Transverse colon (tissue), 4 donors: ENCODE measurements around the gene FOXK2. TPM values are rescaled to one million over a fixed set of nuclear protein-coding genes. Genes with fewer than 3 reads are reported as not detected.

Experiments
- DNase-seq: peaks from one replicate; pipeline ENCODE4 v3.0.0-alpha.2; 2019
- H3K27ac ChIP-seq, 4 donors: fragments of 200-600 bp; sonication (generic); 2 replicates each; pipeline ENCODE4 v1.5.1; 2016 to 2018; ENCODE audit warnings: inconsistent platforms in 4 of 4
- H3K27me3 ChIP-seq: fragments of 200-600 bp; sonication (generic); 2 replicates; pipeline ENCODE4 v1.5.1; 2017; ENCODE audit warnings: inconsistent platforms
- H3K36me3 ChIP-seq, 4 donors: fragments of 200-600 bp; sonication (generic); 2 replicates each; pipeline ENCODE4 v1.5.1; 2017 to 2019; ENCODE audit warnings: inconsistent platforms in 4 of 4
- H3K4me1 ChIP-seq, 4 donors: fragments of 200-600 bp; sonication (generic); 2 replicates each; pipeline ENCODE4 v1.5.1; 2017 to 2020; ENCODE audit warnings: inconsistent platforms in 4 of 4
- H3K4me3 ChIP-seq, 4 donors: fragments of 200-600 bp; sonication (generic); 1 replicate in 1 of 4; 2 replicates in 3 of 4; pipeline versions ENCODE4 v1.5.1 to v1.6.1; 2017 to 2019; ENCODE audit warnings: inconsistent platforms in 4 of 4
- H3K9me3 ChIP-seq, 2 donors: fragments of 200-600 bp; sonication (generic); 2 replicates each; pipeline ENCODE4 v1.5.1; 2017 to 2019; ENCODE audit warnings: inconsistent platforms in 2 of 2
- EP300 ChIP-seq: sonication (generic); formaldehyde crosslinking; IDR thresholded peaks from one replicate; pipeline ENCODE4 v1.6.1; 2017; ENCODE audit warnings: antibody characterized with exemption, low read depth
- POLR2A ChIP-seq: fragments of 450-650 bp; IDR thresholded peaks from one replicate; pipeline ENCODE4 v1.6.1; 2016; ENCODE audit warnings: antibody characterized with exemption, mild to moderate bottlenecking, moderate library complexity
- POLR2AphosphoS5 ChIP-seq, 3 donors: sonication (generic); formaldehyde crosslinking; IDR thresholded peaks; one replicate each; pipeline ENCODE4 v1.6.1; 2016; ENCODE audit warnings: antibody characterized with exemption in 3 of 3
- WGBS, 2 donors: methylation state at CpG; one replicate each; pipeline ENCODE4 v1.1.5; 2018; ENCODE audit warnings: low coverage in 1 of 2; 5-methylcytosine and 5-hydroxymethylcytosine counted together
- in situ Hi-C, 4 donors: fragments of 200-750 bp; cut with MboI; loops; one replicate each; pipeline versions ENCODE4 v1.15.0 to v1.15.1; 2017; ENCODE audit warnings: low sequenced_read_pairs in 3 of 4, low pct_ligation_motif_present in 1 of 4, low pct_unique_long_range_greater_than_20kb in 1 of 4
- intact Hi-C: fragments of 100-400 bp; cut with DNase I; formaldehyde crosslinking; loops from one replicate; pipeline ENCODE4 v1.15.1; 2023; ENCODE audit warnings: low total_unique reads
- total RNA-seq, 4 donors: library from RNA; depleted of rRNA; stranded (reverse); fragments of >200 nt; gene quantifications; one replicate each; pipeline ENCODE4 v1.1.0, GENCODE V29; 2016
- TF ChIP-seq, protein P1 (sequence below), 5 experiments: fragments of 200-600 bp in 3 of 5; fragments of 450-650 bp in 2 of 5; sonication (generic) in 3 of 5; IDR thresholded peaks; 1 replicate in 2 of 5; 2 replicates in 3 of 5; pipeline ENCODE4 v1.5.1; 2016 to 2017; ENCODE audit warnings: antibody characterized with exemption in 5 of 5, inconsistent platforms in 3 of 5, mild to moderate bottlenecking in 2 of 5, moderate library complexity in 1 of 5

The FOXK2 gene
- 100 to 1,000 TPM in 2 of 4 donors, 10 to 100 TPM in 2; 41.2 to 216 (median 106) TPM for total RNA-seq

DNA sequence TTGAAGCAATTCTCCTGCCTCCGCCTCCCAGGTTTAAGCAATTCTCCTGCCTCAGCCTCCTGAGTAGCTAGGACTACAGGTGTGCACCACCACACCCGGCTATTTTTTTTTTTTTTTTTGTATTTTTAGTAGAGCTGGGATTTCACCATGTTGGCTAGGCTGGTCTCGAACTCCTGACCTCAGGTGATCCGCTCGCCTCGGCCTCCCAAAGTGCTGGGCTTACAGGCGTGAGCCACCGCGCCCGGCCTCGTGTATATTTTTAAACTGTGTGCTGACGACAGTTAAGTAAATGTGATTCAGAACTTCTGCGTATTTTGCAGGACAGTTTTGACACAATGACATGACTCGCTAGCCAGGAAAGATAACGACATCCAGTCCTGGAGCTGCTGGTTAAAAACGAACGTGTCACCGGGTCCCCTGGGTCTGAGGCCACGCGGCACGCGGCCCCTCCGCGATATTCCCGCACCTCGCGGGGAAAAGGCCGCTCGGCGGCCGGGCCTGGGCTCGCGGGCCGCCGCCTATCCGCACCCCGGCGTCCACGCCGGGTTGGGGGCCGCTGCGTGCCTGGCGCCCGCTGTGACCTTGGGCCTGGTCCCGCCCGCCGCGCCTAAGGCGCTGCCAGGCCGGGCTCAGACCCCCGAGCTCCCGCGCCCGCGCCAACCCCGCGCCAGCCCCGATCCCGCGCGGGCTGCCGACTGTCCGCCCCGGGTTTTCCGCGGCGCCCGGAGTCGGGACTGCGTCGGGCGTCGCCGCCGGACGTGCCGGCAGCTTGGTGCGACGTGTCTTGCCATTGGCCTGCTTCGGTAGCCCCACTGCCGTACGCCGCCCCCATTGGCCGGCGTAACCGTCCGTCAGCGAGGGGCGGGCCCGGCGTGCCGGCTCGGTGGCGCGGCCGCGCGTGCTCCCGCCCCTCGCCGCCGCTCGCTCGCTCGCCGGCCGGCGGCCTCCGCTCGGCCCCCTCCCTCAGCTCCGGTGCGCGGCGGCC lies at the start of gene FOXK2:
FOXK2 (plus strand) TSS at position 907 of the 985 bp plus-strand sequence. CDS start 157 bp downstream, outside the sequence.
- no peak for TF ChIP-seq EP300
- TF ChIP-seq POLR2AphosphoS5 (IDR thresholded peaks at IDR 0.05), result peak; percentile 40 to 66 (median 46)
- TF ChIP-seq, protein P1, sequence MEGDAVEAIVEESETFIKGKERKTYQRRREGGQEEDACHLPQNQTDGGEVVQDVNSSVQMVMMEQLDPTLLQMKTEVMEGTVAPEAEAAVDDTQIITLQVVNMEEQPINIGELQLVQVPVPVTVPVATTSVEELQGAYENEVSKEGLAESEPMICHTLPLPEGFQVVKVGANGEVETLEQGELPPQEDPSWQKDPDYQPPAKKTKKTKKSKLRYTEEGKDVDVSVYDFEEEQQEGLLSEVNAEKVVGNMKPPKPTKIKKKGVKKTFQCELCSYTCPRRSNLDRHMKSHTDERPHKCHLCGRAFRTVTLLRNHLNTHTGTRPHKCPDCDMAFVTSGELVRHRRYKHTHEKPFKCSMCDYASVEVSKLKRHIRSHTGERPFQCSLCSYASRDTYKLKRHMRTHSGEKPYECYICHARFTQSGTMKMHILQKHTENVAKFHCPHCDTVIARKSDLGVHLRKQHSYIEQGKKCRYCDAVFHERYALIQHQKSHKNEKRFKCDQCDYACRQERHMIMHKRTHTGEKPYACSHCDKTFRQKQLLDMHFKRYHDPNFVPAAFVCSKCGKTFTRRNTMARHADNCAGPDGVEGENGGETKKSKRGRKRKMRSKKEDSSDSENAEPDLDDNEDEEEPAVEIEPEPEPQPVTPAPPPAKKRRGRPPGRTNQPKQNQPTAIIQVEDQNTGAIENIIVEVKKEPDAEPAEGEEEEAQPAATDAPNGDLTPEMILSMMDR (IDR thresholded peaks at IDR 0.05), result no peak
- TF ChIP-seq POLR2A, result no peak
- no peaks in the 10 kb centered on the region for H3K27me3 ChIP-seq
- no peaks in the 10 kb centered on the region for H3K36me3 ChIP-seq
- in situ Hi-C loops, result no loop called here
- no peaks in the 10 kb centered on the region for H3K9me3 ChIP-seq
- peak within 1 kb of the TSS; percentile 97 to 100 (median 98) for H3K27ac ChIP-seq
- peak; percentile 94 for DNase-seq
- WGBS, 2 donors, result 3% methylated on average over 74 of the region's 114 CpGs; no CpG with 5 or more reads in 1 of the 2 donors
- peak within 1 kb of the TSS; percentile 79 to 99 (median 90) for H3K4me3 ChIP-seq
- intact Hi-C loops, result no loop called here
- H3K4me1 ChIP-seq, result peaks cover 2 to 33% (median 19%) of the 10 kb centered on the region in 4 donors

DNA sequence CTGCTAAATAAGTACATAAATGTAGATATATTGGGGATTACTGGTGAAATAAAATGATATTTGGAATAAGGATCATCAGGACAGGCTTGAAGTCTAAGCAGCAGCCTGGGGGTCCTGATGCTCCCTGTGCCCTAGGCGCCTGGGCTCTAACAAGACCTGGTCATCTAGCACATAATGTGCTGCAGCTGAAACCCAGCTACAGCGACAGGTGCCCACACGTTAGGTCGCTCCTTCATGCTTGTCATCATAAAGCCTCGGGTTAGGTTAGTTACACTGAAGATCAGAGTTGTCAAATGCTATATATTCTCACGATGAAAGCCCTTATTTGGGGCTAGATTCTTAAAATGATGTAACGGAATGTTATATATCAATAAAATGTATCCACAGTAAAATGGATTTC lies 49.5 kb upstream of the FOXK2 start:
- Histone ChIP-seq H3K36me3 (peaks cover 0 to 75% (median 32%) of the 10 kb centered on the region in 4 donors), H3K27ac (no peak overlapping the region), H3K4me3 (no peak overlapping the region), H3K4me1 (no peaks in the 10 kb centered on the region), H3K9me3 (no peaks in the 10 kb centered on the region), H3K27me3 (no peaks in the 10 kb centered on the region)
- 93 to 100% methylated on average over 3 to 7 of the region's 7 CpGs for WGBS, 2 donors
- in situ Hi-C loops, result no loop called here
- TF ChIP-seq, protein P1 (IDR thresholded peaks at IDR 0.05), result no peak
- TF ChIP-seq POLR2AphosphoS5 (IDR thresholded peaks at IDR 0.05), result no peak
- no peak for TF ChIP-seq EP300
- no peak for TF ChIP-seq POLR2A
- intact Hi-C loops, result no loop called here
- DNase-seq, result no peak

DNA sequence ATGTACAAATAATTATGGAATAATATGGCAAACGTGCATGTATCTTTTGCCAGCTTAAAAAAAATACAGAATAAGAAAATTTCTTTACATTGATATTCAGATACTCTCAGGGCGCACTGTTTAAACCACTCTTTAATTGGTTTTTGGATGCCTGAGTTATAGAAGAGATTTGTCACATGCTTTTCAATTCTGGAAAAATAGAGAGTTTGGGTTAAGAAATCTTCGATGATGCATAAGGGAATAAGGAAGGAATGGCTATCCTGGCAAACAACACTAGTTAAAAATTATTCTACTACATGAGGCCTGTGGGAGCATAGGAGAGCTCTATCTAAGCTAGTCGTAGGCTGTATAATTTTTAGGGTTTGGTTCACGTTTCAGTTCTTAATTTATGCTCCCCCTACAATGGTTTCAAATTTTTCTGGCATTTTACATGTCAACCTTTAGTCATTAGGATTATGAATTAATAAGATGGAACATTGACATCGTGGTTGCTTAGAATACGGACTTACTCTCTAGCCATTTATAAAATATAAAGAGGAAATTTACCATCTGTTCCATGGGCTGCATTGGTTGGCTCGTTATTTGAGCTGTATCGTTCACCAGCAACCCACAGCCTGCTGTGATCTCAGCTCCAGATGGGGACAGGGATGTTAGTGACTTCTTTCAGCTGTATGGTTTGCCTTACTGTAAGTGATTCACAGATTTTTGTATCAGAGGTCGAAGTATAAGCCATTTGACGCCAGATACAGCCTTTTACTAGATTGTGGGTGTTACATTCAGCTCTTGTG lies 45.1 kb upstream of the FOXK2 start:
- Histone ChIP-seq H3K27ac (no peak overlapping the region), H3K27me3 (no peaks in the 10 kb centered on the region), H3K36me3 (peaks cover 0 to 53% (median 25%) of the 10 kb centered on the region in 4 donors), H3K4me1 (no peaks in the 10 kb centered on the region), H3K4me3 (no peak overlapping the region), H3K9me3 (no peaks in the 10 kb centered on the region)
- 83 to 87% methylated on average over 9 to 11 of the region's 11 CpGs for WGBS, 2 donors
- intact Hi-C loops, result no loop called here
- TF ChIP-seq POLR2A, result no peak
- no peak for TF ChIP-seq EP300
- TF ChIP-seq POLR2AphosphoS5 (IDR thresholded peaks at IDR 0.05), result no peak
- TF ChIP-seq, protein P1 (IDR thresholded peaks at IDR 0.05), result no peak
- in situ Hi-C loops, result no loop called here
- DNase-seq, result no peak

DNA sequence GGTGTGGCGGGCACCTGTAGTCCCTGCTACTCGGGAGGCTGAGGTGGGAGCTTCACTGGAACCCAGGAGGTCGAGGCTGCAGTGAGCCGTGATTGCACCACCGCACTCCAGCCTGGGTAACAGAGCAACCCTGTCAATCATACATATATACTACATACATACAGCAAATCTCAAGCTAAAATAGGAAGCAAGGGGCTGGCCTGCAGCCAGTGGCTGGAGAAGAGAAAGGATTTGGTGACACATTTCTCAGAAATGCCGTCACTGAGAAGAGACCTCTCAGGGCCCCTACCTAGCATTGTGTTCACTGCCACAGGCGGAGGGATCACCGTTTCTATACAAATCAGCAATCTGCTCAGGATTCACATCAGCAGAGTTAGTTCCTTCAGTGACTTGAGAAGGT lies 44.1 kb upstream of the FOXK2 start:
- peaks cover 0 to 58% (median 26%) of the 10 kb centered on the region in 4 donors for H3K36me3 ChIP-seq
- 85 to 92% methylated on average over 7 to 8 of the region's 8 CpGs for WGBS, 2 donors

More for the DNA sequence above, 44.1 kb upstream of the FOXK2 start:
- in situ Hi-C loops, result no loop called here
- Histone ChIP-seq H3K4me3 (no peak overlapping the region), H3K27me3 (no peaks in the 10 kb centered on the region), H3K4me1 (no peaks in the 10 kb centered on the region), H3K9me3 (no peaks in the 10 kb centered on the region), H3K27ac (no peak overlapping the region)
- intact Hi-C loops, result no loop called here
- DNase-seq, result no peak
- TF ChIP-seq POLR2A (no peak), POLR2AphosphoS5 (IDR thresholded peaks at IDR 0.05) (no peak), EP300 (no peak)
- TF ChIP-seq, protein P1 (IDR thresholded peaks at IDR 0.05), result no peak
